T-helper 2 cell (primary cell): Measurements from ENCODE around the gene NACC1.

Experiments
- DNase-seq, 5 experiments: peaks; one replicate each; pipeline versions ENCODE4 v3.0.0 to v3.0.0-alpha.2; 2012 to 2022
- total RNA-seq, 2 donors: gene quantifications; one replicate each; lab custom pipeline; 2026; lab: John Stamatoyannopoulos, UW

The NACC1 gene
- total RNA-seq: 15.9 to 20.7 reads per million in 2 donors

- DNase-seq: peak; percentile 80 to 94 (median 82)
These were observed at the start of gene NACC1 for GRCh38 chr19:13117772-13118423. Gene NACC1 (plus strand): TSS chr19:13118264. CDS start chr19:13135208, 16,944 bp downstream.

GRCh38 chr19:13069415-13070359 lies 48.4 kb upstream of the NACC1 start:
- no peak for DNase-seq

DNA sequence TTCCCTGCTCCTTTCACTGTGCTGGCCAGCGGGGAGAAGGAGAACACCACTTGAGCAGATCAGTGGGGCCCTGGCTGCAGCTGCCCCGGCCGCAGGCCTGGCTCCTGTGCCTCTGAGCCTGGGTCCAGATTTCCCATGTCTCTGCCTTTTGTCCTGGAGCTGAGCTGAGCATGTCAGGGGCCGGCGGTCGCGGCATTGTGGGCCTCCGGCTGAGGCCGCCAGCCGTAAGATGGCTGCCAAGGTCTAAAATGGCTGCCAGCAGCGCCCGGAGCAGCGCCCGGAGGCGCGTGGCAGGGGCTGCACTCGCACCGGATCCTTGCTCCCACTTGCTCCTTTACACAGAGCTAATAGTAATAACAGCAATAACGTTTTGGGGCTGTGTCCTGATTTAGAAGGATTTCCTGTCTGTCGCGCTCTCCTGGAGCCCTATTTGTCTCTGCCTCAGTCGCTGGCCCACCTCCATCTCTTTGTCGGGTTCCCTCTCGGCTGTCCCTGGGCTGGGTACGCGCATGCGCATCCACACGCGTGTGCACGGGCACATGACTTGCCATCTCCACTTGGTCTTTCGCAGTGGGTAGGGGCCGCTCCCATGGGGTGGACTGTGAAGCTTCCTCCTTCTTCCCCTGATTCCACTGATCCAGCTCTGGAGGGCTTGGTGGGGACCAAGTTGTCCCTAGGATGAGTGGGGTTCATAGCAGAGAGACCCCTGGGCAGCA lies 47.5 kb upstream of the NACC1 start:
- DNase-seq: no peak

- no peak for DNase-seq
These were observed 46.4 kb upstream of the NACC1 start for GRCh38 chr19:13071444-13072187.

- DNase-seq: no peak
These were observed 45.7 kb upstream of the NACC1 start for GRCh38 chr19:13072188-13072908.

GRCh38 chr19:13073263-13073662 lies 44.8 kb upstream of the NACC1 start:
- DNase-seq: no peak

GRCh38 chr19:13074378-13074777 lies 43.7 kb upstream of the NACC1 start:
- no peak for DNase-seq

DNA sequence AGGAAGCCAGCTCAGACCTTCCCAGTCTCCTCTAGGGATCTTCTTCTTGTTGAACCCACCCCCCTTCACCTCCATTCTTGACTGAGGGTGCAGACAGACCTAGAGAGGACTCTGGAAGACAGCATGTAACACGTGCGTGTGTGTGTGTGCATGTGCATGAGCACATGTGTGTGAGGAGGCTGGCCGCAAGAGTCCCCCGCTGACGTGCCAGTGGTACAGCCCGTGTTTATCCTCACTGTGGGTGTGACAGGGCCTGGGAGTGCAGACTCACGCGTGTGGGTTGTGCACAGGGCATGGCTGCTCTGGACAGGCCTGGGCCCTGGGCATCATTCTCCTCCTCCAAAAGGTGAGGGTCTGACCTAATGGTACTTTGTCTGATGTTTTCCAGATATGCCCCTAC lies 41.7 kb upstream of the NACC1 start:
- no peak for DNase-seq

DNA sequence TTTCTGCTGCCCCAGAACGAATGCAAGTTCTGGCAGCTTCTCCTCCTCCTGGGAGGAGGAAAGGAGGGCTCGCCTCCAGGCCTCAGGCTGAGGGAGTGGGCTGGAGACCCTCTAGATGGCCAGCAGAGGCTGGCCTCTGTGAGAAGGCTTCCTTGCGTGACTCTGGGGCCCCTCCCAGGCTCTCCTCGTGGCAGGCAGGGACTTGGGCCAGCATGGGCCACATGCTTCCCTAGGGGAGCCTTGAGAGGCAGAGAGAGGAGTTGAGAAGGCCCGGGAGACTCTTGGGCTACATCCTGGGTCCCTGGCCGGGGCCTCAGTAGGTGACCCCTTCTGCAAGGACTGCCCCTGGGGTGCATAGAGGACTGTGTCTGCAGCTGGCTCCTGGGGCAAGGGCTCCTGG lies 41.3 kb upstream of the NACC1 start:
- DNase-seq: no peak

GRCh38 chr19:13077240-13077639 lies 40.8 kb upstream of the NACC1 start:
- no peak for DNase-seq

DNA sequence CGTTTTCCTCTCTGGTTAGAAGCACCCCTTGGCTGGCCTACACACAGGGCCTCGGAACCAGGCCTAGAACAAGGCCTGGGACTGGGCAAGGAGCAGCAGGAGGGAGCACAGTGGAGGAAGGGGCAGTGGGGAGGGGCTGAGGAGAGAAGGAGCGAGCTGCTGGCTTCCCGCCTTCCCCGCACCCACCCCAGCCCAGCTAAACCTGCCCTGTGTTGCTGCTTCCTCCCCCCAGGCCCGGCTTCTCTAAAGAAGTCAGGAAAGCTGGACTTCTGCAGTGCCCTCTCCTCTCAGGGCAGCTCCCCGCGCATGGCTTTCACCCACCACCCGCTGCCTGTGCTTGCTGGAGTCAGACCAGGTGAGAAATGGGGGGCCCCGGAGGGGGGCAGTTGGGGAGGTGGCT lies 39.7 kb upstream of the NACC1 start:
- DNase-seq: no peak

DNA sequence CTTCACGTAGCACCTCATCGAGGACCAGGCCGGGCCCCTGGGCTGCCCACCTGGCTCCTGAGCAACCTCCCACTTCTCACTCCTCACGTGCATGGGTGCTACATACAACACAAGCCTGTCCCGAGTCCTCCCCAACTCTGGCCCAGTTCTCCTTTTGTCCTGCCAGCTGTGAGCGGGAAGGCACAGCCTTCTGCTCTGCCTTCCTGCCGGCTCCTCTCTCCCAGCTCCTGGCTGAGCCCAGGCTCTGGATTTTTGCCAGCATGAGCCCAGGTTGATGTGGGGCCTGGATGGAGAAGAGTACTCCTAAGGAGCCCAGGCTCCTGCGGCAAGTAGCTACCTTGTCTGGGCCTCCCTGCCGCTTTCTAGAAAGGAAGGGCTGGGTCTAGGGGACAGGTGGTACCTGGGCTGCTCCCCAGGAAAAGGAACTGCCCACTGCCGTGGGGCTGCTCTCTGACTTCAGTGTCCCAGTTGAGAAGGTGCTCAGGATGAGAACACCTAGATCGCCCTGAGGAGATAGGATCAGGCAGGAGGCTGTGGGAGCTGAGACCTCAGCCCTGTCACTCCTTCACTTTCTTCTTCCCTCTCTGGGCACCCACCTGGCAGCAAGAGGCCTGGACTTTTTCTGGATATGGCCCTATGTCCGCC lies 39.0 kb upstream of the NACC1 start:
- no peak for DNase-seq

DNA sequence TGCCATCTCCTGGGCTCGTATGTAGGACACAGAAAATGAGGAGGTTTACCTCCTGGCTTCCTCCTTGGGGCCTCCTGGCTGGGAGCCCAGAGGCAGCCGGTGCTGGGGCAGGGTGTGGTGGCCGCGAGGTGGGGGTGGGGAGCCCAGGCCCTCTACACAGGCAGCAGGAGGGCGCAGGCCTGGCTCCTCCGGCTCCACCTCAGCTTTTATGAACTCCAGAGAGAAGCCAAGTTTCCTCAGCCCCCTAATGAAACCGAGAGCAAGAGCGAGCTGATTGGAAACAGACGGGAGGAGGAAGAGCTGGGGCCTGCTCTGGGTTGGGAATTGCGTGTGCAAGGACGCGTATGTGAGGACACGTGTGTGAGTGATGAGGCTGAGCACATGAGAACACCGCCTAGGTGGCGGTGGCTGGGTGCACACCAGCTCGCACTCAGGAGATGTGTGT lies 38.5 kb upstream of the NACC1 start:
- no peak for DNase-seq

DNA sequence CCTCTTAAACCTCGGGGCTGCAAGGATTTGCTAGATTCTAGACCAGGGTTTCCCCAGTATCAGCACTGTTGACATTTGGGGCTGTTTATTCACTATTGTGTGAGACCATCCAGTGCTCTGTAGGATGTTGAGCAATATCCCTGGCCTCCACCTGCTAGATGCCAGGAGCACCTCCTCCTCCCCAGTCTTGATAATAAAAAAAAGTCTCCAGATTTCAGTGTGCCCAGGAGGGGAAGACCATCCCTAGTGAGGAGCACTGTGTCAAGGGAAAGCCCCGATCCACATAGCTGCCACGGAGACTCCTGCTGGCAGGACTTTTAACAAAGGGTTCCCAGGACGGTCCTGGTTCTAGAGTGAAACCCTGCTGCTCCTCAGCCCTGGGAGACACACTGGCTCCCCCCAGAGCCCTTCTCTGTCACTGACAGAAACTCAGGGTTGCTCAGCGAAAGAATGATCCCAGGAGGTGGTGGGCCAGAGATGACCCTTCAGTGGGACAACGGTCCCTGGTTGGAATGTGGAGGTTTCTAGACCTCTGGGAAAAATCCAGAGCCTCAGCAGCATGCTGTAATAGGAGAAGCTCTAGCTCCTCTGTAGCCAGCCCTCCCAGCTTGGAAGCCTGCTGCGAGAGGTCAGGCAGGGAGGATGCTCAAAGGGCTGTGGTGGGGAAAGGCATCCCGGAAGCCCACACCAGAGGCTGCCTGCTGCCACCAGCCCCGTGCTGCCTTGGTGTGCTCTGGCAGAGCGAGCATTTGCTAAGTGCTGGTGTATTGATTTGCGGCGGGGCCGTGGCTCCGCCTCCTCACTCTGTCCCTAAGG lies 35.7 kb upstream of the NACC1 start:
- DNase-seq: no peak

GRCh38 chr19:13083008-13083404 lies 35.1 kb upstream of the NACC1 start:
- DNase-seq: no peak

DNA sequence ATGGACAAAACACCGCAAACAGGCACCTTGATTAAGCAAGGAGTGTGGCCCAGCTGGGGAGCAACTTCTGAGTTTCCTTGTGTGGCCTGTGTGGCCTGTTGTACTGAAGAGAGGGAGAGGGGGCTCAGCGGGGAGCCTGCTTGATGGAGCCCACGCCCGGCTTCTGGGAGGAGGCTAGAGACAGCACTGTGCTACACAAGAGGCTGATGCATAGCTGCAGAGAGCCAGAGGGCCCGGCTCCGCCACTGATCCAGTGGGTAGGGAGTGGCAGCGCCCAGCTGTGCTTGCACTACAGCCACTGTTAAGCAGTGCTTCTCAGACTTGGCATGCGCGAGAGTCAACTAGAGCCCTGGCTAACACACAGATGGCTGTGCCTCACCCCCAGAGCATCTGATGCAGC lies 34.4 kb upstream of the NACC1 start:
- DNase-seq: no peak

DNA sequence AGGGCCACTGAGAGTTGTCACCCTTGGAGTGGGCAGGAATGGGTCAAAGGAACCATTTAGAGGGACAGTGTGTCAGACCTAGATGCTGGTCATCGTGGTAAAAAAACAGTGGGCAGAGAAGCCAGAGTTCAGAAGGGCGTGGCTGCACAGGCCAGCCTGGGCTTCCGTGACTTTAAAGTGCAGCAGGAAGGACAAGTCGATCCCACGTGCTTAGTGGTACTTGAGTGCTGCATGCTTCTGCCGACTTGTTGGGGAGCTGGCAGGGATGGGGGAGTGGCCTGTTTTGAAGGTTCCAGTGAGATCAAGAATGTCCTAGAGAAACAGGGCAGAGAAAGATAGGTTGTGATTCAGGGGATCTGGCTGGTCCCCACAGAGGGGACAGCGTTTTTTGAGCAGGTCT lies 32.4 kb upstream of the NACC1 start:
- DNase-seq: no peak

DNA sequence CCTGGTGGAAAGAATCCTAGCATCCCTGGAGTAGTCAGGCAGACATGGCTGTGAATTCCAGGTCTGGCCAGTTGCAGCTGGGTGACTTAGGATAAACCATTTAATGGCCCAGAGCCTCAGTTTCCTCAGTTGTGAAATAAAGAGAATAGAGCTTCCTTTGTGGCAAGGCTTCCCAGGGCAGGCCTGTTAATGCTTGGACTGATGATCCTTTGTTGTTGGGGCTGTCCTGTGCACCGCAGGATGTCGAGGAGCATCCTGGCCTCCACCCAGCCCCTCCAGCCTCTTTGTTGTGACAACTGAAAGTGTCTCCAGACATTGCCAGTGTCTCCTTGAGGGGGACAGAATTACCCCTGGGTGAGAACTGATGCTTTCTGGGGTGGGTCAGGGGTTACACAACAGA lies 31.7 kb upstream of the NACC1 start:
- no peak for DNase-seq

- no peak for DNase-seq
These were observed 30.8 kb upstream of the NACC1 start for GRCh38 chr19:13087295-13087694.

GRCh38 chr19:13087795-13088537 lies 30.1 kb upstream of the NACC1 start:
- DNase-seq: no peak
